ENCODE measurements around the gene TENT4B. TPM values are rescaled to one million over a fixed set of nuclear protein-coding genes. Genes with fewer than 3 reads are reported as not detected.
A peak's percentile ranks its signal among the peaks of the same experiment; 100 is the strongest.

The TENT4B gene
- total RNA-seq = 11.3 TPM
- long read RNA-seq, partial matches to known transcripts = 0 of 5 reads
- long read RNA-seq, other reads (novel, unspliced or antisense) = 5 of 5 reads

DNA sequence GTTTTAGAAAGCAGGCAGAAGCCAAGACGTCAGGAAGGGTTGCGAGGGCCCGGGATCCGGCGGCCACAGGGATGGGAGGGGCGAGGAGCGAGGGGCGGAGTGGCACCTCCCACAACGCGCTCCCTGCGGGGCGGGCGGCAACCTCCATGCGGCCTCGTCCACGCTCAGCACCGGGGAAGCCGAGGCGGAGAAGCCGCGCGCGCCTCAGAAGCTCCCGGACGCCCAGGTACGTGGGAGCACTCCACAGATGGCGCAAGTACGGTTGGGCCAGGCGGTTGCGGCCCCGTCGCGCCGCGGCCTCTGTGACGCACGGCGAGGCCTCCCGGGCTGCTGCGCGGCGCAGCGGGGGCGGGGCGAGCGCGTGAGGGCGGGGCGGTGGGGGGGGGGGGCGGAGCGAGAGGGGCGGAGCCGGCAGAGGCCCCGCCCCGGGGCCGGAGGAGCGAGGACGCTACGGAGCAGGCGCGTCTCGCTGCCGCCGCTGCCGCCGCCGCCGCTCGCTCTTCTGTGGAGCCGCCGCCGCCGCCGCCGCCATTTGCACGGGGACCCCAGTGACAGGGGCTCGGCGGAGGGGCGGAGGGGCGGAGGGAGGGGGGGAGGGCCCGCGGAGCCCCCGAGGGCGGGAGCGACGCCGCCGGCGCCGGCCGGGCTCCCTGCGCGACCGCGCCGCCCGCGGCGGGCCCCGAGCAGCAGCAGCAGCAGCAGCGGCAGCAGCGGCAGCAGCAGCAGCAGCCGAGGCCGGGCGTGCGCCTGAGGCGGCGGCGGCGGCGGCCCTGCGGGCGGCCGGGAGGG lies at the start of gene TENT4B:
TSS of gene TENT4B (plus strand) at position 500 of the 789 bp plus-strand sequence. CDS start 316 bp downstream, outside the sequence.
- DNase-seq (ENCODE audit: low spot score) = peak; percentile 94

DNA sequence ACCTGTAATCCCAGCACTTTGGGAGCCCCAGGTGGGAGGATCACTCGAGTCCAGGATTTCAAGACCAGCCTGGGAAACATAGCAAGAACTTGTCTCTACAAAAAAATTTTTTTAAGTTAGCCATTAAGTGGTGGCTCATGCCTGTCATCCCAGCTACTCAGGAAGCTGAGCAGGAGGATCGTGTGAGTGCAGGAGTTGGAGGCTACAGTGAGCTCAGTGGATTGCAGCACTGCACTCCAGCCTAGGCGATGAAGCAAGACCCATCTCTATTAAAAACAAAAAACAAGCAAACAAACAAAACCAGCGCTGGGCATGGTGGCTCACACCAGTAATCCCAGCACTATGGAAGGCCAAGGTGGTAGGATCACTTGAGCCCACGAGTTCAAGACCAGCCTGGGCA lies 49.3 kb upstream of the TENT4B start:
- no peak for DNase-seq (ENCODE audit: low spot score)

DNA sequence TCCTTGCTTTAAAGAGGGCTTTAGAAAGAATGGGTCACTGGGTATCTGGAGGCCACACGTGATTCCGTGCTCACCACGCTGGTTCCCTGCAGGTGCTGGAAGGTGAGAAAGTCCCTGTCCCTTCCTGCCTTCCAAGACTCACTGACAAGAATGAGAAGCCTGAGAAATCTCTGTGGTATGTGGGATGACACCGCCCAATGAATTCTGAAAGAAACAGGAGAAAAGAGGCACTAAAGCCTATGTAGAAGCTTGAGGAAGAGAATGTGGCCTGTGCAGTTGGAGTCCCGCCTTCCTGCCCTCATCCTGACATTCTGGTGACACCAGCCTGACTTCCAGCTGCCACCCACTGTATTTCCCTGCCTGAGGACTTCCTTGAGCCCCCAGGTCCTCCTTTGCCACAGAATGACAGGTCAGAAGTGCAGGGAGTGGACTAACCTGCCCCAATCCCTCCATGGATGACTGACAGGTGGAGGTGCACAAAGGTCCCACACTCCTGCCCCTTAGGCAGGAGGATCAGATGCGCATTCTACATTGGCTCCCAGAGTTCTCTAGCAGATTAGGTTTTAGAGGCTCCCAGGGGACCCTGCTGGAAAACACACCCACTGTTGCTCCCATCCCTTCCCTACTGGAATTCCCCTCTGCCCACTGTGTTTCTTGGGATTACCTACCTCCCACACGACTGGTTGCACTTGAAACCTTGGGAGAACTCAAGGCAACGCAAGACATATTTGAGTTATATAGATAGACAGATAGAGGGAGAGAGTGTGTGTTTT lies 38.6 kb upstream of the TENT4B start:
- no peak for DNase-seq (ENCODE audit: low spot score)

DNA sequence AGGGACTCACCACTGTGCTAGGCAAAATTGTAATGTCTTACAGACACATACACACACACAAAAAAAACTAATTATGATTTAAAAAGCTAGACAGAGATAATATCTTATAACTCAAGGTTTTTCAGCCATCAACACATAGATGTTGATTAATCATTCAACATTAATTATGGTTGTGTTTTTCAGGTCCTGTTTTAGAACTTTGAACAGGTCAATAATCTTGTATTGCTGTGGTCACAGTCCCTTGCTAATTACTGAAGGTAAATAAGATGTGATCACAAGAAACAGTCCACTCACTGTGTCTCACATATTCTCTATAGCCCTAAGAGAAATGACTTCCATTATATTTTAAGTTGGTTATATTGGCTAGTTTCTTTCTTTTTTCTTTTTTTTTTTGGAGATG lies 32.4 kb upstream of the TENT4B start:
- DNase-seq (ENCODE audit: low spot score) = no peak

GRCh38 chr16:50121278-50121677 lies 31.8 kb upstream of the TENT4B start:
- DNase-seq (ENCODE audit: low spot score) = peak; percentile 14

- DNase-seq (ENCODE audit: low spot score) = peak; percentile 47
These were observed 31.2 kb upstream of the TENT4B start for GRCh38 chr16:50121721-50122445.

DNA sequence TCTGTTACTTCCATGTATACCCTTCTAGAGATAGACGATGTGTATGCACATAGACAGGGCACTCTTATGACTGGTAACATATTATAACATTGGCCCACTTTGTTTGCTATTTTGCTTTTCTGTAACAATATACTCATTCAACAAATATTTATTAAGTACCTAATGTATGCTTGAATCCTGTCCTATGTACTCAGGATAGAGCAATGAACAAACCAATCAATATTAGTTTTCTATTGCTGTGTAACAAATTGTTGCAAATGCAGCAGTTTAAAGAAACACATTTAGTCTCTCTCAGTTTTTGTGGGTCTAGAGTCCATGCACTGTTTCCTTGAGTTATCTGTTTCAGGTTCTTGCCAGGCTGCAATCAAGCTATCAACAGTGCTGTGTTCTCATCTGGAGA lies 29.7 kb upstream of the TENT4B start:
- no peak for DNase-seq (ENCODE audit: low spot score)

- DNase-seq (ENCODE audit: low spot score) = peak; percentile 33
These were observed 28.3 kb upstream of the TENT4B start for GRCh38 chr16:50124769-50125168.

- DNase-seq (ENCODE audit: low spot score) = no peak
These were observed 26.9 kb upstream of the TENT4B start for GRCh38 chr16:50126183-50126582.

DNA sequence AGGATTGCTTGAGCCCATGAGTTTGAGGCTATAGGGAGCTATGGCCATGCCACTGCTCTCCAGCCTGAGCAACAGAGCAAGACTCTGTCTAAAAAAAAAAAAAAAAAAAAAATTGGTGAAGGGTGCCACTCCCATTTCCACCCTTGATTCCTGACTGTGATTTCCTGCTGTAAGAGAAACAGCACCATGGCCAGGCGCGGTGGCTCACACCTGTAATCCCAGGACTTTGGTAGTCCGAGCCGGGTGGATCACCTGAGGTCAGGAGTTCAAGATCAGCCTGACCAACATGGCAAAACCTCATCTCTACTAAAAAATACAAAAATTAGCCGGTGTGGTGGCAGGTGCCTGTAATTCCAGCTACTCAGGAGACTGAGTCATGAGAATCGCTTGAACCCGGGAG lies 20.5 kb upstream of the TENT4B start:
- DNase-seq (ENCODE audit: low spot score) = peak; percentile 55

DNA sequence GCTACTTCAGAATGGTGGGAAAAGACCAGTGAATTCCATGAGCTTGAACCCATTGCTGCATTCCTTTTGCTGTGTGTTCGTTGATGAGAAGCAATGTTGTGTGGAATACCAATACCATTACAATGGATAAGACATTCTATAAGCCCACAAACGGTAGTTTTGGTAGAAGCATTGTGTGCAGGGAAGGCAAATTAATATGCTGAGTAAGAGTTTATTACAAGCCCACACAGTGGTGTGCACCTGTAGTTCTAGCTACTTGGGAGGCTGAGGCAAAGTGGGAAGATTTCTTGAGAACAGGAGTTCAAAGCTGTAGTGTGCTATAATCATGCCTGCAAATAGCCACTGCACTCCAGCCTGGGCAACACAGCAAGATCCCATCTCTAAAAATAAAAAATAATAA lies 19.9 kb upstream of the TENT4B start:
- DNase-seq (ENCODE audit: low spot score) = no peak

- DNase-seq (ENCODE audit: low spot score) = peak; percentile 3
These were observed 16.7 kb upstream of the TENT4B start for GRCh38 chr16:50136399-50136798.

GRCh38 chr16:50137268-50137667 lies 15.8 kb upstream of the TENT4B start:
- peak; percentile 39 for DNase-seq (ENCODE audit: low spot score)

GRCh38 chr16:50139580-50139979 lies 13.5 kb upstream of the TENT4B start:
- DNase-seq (ENCODE audit: low spot score) = no peak

GRCh38 chr16:50144211-50144610 lies 8.9 kb upstream of the TENT4B start:
- no peak for DNase-seq (ENCODE audit: low spot score)

- DNase-seq (ENCODE audit: low spot score) = peak; percentile 18
These were observed 6.3 kb upstream of the TENT4B start for GRCh38 chr16:50146479-50147435.

GRCh38 chr16:50151322-50151721 lies 1.8 kb upstream of the TENT4B start:
- DNase-seq (ENCODE audit: low spot score) = peak; percentile 59

DNA sequence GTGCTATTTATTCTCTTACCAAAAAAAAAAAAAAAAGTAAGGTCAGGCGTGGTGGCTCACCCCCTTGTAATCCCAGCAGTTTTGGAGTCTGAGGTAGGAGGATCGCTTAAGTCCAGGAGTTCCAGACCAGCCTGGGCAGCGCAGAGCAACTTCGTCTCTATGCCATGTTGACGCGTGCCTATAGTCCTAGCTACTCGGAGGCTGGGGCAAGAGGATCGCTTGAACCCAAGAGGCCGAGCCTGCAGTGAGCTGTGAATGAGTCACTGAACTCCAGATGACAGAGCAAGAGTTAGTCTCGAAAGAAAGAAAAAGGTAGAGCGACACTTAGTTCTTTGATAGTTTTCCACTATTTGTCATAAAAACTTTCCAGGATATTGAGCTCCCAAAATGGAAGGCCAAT lies 1.4 kb upstream of the TENT4B start:
- peak; percentile 74 for DNase-seq (ENCODE audit: low spot score)

- peak; percentile 83 for DNase-seq (ENCODE audit: low spot score)
These were observed 727 bp upstream of the TENT4B start for GRCh38 chr16:50152351-50152806.
